Prostate gland (tissue), 2 donors: ENCODE data around the gene ZFAND3. TPM values are rescaled to one million over a fixed set of nuclear protein-coding genes. Genes with fewer than 3 reads are reported as not detected.

Experiments
- DNase-seq: peaks from one replicate; pipeline ENCODE4 v3.0.0-alpha.2; 2019; ENCODE audit warnings: low spot score
- H3K27ac ChIP-seq, 2 donors: fragments of 200-600 bp; sonication (generic); 2 replicates each; pipeline ENCODE4 v1.5.1; 2017 to 2019
- H3K27me3 ChIP-seq: fragments of 200-600 bp; sonication (generic); replicated peaks from 2 replicates; pipeline ENCODE4 v1.5.1; 2019; ENCODE audit not compliant: insufficient read depth
- H3K36me3 ChIP-seq, 2 donors: fragments of 200-600 bp; sonication (generic); 1 replicate in 1 of 2; 2 replicates in 1 of 2; pipeline versions ENCODE4 v1.5.1 to v1.8.1; 2017 to 2019
- H3K4me1 ChIP-seq: fragments of 200-600 bp; sonication (generic); replicated peaks from 2 replicates; pipeline ENCODE4 v1.5.1; 2019
- H3K4me3 ChIP-seq, 2 donors: fragments of 200-600 bp; sonication (generic); 2 replicates each; pipeline ENCODE4 v1.5.1; 2017 to 2019
- H3K9me3 ChIP-seq: fragments of 200-600 bp; sonication (generic); 2 replicates; pipeline ENCODE4 v1.5.1; 2017
- POLR2A ChIP-seq: fragments of 450-650 bp; IDR thresholded peaks from one replicate; pipeline ENCODE4 v1.6.1; 2016; ENCODE audit warnings: antibody characterized with exemption, mild to moderate bottlenecking
- POLR2AphosphoS5 ChIP-seq: sonication (generic); formaldehyde crosslinking; IDR thresholded peaks from one replicate; pipeline ENCODE4 v1.6.1; 2017; ENCODE audit warnings: antibody characterized with exemption
- WGBS: methylation state at CpG from one replicate; pipeline ENCODE4 v1.1.5; 2018; 5-methylcytosine and 5-hydroxymethylcytosine counted together
- intact Hi-C: fragments of 100-400 bp; cut with DNase I; formaldehyde crosslinking; loops from one replicate; pipeline ENCODE4 v1.14.2; 2022
- total RNA-seq, 2 donors: library from RNA; depleted of rRNA; stranded (reverse); fragments of >200 nt; gene quantifications; one replicate each; pipeline ENCODE4 v1.1.0, GENCODE V29; 2016
- TF ChIP-seq, protein P1 (sequence below), 4 experiments: fragments of 200-600 bp in 2 of 4; fragments of 450-650 bp in 2 of 4; sonication (generic) in 2 of 4; IDR thresholded peaks; 1 replicate in 3 of 4; 2 replicates in 1 of 4; pipeline ENCODE4 v1.5.1; 2016 to 2019; ENCODE audit warnings: antibody characterized with exemption in 4 of 4, mild to moderate bottlenecking in 2 of 4, moderate library complexity in 2 of 4

The ZFAND3 gene
- total RNA-seq, 2 donors from 2014 or later: 43.5 to 89.1 TPM

DNA sequence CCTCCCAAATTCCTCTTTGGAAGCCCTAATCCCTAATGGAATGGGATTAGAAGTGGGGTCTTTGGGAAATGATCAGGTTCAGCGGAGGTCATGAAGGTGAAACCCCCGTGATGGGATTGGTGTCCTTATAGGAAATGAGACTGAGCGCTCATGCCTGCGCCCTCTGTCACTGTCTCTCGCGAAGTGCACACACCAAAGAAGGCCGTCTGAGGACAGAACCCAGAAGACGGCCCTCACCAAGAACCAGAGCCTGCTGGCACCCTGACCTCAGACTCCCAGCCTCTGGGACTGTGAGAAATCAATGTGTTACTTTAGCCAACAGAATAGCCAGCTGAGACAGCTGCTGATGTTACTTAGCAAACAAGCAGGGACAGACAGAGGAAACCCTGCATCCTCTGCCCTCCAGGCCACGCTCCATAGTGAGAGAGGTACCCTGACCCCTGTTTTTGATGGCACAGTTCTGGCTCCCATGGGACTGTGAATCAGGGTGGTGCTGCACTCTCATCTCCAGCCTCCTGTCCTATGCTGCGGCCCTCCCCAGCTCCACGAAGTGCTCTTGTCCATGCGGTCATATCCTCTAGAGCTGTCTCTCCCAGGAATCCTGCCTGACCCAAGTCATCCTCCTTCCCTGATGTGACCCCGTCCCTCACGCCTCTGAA is 369.3 kb downstream of the ZFAND3 start:
- Histone ChIP-seq H3K4me3 (no peak overlapping the region), H3K27me3 (no peaks in the 10 kb centered on the region), H3K27ac (no peak overlapping the region), H3K36me3 (no peaks in the 10 kb centered on the region), H3K4me1 (no peaks in the 10 kb centered on the region), H3K9me3 (no peaks in the 10 kb centered on the region)
- 96% methylated on average over 14 of the region's 14 CpGs for WGBS
- intact Hi-C loops: no loop called here
- TF ChIP-seq POLR2A (no peak), POLR2AphosphoS5 (no peak)
- TF ChIP-seq, protein P1, sequence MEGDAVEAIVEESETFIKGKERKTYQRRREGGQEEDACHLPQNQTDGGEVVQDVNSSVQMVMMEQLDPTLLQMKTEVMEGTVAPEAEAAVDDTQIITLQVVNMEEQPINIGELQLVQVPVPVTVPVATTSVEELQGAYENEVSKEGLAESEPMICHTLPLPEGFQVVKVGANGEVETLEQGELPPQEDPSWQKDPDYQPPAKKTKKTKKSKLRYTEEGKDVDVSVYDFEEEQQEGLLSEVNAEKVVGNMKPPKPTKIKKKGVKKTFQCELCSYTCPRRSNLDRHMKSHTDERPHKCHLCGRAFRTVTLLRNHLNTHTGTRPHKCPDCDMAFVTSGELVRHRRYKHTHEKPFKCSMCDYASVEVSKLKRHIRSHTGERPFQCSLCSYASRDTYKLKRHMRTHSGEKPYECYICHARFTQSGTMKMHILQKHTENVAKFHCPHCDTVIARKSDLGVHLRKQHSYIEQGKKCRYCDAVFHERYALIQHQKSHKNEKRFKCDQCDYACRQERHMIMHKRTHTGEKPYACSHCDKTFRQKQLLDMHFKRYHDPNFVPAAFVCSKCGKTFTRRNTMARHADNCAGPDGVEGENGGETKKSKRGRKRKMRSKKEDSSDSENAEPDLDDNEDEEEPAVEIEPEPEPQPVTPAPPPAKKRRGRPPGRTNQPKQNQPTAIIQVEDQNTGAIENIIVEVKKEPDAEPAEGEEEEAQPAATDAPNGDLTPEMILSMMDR (IDR thresholded peaks at IDR 0.05): no peak
- no peak for DNase-seq

DNA sequence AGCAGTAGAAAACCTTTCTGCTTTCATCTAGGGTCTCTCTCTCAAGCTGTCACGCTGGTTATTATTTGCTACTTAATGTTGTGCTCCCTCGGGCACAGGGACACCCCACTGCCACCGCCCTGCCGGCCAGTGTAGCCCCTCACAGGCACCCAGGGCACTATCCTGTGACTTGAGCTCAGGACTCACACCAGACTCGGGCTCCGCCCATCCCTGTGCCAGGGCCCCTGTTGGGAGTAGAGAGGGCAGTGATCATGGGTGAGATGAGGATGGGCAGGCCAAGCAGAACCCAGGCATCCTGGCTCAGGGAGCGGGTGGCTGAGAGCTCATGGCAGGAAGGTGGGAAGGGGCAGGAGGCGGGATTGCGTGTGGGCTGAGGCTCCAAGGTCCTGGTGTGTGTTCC is 371.9 kb downstream of the ZFAND3 start:
- 90% methylated on average over 9 of the region's 9 CpGs for WGBS

DNA sequence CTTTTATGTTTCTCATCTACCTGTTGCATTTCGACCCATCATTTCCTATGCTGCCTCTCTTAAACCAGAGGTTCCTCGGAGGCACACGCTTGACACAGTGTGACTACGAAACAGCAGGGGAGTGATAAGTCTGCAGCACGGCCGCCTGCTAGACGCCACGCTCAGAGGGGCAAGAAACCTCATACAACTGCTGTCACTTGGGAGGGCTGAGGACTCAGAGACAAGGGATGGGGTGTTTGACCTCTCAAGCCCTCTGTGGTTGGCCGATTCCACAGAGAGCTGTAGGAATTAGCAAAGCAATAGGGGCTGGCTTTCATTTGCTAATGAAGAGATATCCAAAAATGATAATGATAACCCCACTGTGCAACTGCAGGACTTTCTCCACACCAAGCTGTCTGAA is 372.5 kb downstream of the ZFAND3 start:
- no peak for DNase-seq
- H3K9me3 ChIP-seq: no peaks in the 10 kb centered on the region
- WGBS: 89% methylated on average over 9 of the region's 9 CpGs
- no peaks in the 10 kb centered on the region for H3K4me1 ChIP-seq
- no peak overlapping the region for H3K4me3 ChIP-seq
- TF ChIP-seq POLR2AphosphoS5 (no peak), POLR2A (no peak)
- TF ChIP-seq, protein P1 (IDR thresholded peaks at IDR 0.05): no peak
- no peak overlapping the region for H3K27ac ChIP-seq
- no peaks in the 10 kb centered on the region for H3K27me3 ChIP-seq
- intact Hi-C loops: no loop called here
- no peaks in the 10 kb centered on the region for H3K36me3 ChIP-seq

More for the DNA sequence above, 371.9 kb downstream of the ZFAND3 start:
- H3K9me3 ChIP-seq: no peaks in the 10 kb centered on the region
- H3K27me3 ChIP-seq: no peaks in the 10 kb centered on the region
- no peaks in the 10 kb centered on the region for H3K4me1 ChIP-seq
- DNase-seq: no peak
- no peak overlapping the region for H3K27ac ChIP-seq
- intact Hi-C loops: no loop called here
- H3K4me3 ChIP-seq: no peak overlapping the region
- TF ChIP-seq POLR2AphosphoS5 (no peak), POLR2A (no peak)
- TF ChIP-seq, protein P1 (IDR thresholded peaks at IDR 0.05): no peak
- H3K36me3 ChIP-seq: no peaks in the 10 kb centered on the region

DNA sequence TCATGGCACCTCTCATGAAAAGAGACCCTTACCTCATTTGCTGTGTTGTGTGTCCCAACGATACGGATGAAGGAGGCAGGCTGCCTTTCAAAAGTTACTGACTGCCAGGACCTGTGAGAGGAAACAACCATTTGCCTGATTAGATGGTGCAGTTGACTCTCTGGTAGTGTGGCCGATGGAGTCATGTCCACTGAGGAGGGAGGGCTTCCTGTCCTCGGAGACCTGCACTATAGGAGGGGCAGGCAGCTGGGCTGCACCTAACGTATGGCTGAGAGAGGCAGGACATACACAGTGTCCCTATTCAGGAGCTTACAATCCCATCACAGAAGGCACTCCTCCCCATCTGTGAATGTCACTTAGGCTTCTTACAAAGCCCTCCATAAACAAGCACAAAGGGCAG is 373.0 kb downstream of the ZFAND3 start:
- DNase-seq: no peak
- Histone ChIP-seq H3K4me1 (no peaks in the 10 kb centered on the region), H3K27me3 (no peaks in the 10 kb centered on the region), H3K36me3 (no peaks in the 10 kb centered on the region), H3K27ac (no peak overlapping the region), H3K9me3 (no peaks in the 10 kb centered on the region), H3K4me3 (no peak overlapping the region)
- intact Hi-C loops: no loop called here
- WGBS: 80% methylated on average over 4 of the region's 5 CpGs
- TF ChIP-seq POLR2A: no peak
- no peak for TF ChIP-seq POLR2AphosphoS5
- TF ChIP-seq, protein P1 (IDR thresholded peaks at IDR 0.05): no peak

DNA sequence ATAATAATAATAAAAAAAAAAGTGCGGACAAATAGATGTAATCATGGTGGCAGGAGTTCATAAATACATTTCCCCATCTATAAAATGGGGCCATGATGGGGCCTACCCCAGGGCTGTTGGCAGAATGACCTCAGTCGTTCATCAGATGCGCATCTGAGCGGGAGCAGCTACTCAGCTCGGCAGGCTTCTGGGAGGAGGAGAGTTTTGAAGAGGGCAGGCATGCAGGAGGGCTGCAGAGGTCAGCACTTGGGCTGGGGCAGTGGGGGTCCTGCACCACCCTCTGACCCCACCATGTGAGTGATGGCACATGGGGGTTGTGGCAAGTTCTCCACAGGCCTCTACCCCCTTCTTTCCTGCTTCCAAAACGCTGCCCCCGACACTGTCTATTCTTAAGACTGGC is 373.5 kb downstream of the ZFAND3 start:
- no peaks in the 10 kb centered on the region for H3K9me3 ChIP-seq
- H3K4me1 ChIP-seq: no peaks in the 10 kb centered on the region
- DNase-seq: no peak
- no peaks in the 10 kb centered on the region for H3K27me3 ChIP-seq
- TF ChIP-seq, protein P1 (IDR thresholded peaks at IDR 0.05): no peak
- no peak for TF ChIP-seq POLR2A
- TF ChIP-seq POLR2AphosphoS5: no peak
- H3K4me3 ChIP-seq: no peak overlapping the region
- no peaks in the 10 kb centered on the region for H3K36me3 ChIP-seq
- 97% methylated on average over 7 of the region's 7 CpGs for WGBS
- intact Hi-C loops: no loop called here
- no peak overlapping the region for H3K27ac ChIP-seq
